HG03108 (cell line): Measurements from ENCODE around the gene FAN1.

Source experiments
- ATAC-seq: cut with Tn5 transposase; IDR thresholded peaks from one replicate; pipeline ENCODE4 v1.9.1; 2021; ENCODE audit warnings: moderate library complexity; ENCODE audit not compliant: unreplicated experiment

FAN1 gene

GRCh38 chr15:30919877-30920550 is 16.3 kb downstream of the FAN1 start:
- ATAC-seq: no peak

GRCh38 chr15:30921106-30921505 is 17.4 kb downstream of the FAN1 start:
- ATAC-seq: no peak

DNA sequence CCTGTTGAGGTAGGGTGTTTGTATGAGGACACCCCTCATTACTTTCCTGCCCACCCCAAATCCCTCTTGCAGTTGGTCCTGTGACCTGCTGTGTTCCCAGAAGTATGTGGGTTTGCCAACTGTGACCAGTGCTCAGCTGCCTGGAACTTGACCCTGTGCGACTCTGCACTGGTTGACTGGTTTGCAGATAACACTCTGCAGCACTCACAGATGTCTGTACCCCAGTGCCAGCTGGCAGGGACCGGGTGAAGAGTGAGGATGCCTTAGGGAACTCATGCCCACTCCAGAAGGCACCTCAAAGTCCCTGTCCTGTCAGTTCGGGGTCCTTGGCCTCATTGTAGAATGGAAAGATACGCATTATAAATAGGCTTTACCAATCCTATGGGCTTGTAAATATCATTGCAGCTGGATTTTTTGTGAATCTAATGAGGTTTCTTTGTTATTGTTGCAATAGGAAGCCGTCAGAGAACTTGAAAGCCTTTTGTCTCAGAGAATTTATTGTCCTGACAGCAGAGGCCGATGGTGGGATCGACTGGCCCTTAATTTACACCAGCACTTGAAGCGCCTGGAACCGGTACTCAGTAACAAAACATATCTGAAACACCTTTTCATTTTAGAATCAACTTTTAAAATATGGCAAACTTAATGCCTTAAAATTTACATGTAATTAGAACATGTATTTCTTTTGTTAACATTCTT is 18.2 kb downstream of the FAN1 start:
- ATAC-seq: no peak

DNA sequence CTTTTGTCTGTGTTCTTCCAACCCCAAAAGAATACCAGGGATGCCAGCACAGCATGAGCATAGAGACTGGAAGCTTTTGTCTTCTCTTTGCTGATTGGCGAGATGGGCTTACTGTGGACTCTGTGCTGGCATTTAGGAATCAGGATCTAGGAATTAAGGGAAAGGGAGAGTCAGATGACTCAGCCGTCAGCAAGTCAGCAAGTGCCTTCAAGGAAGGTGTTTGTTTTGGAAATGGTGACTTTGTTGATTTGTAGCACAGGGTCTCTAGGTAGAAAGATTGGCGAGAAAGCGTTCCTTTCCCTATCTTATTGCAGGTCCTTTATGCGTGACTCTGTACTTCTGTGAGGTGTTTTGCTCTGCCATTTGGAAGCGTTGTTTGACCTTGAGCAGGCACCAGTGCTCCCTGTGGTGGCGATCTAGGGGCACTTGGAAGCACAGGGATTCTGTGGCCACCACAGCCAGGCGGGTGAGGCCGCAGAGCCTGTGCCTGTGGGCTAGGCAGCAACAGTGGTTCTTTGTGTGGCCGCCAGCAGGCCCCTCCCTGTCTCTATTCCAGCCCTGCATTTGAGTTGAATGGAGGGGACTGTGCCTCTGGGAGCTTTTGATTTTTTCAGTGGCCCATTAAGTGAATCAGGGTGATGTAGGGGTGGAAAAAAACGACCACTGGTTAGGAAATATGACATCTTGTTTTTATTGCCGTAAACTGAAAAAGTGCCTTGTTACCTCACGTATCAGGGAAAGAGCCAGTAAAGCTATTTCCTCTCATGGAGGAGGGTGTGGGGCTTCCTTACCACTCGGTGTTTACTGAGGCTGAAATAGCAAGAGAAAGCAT is 19.0 kb downstream of the FAN1 start:
- no peak for ATAC-seq

DNA sequence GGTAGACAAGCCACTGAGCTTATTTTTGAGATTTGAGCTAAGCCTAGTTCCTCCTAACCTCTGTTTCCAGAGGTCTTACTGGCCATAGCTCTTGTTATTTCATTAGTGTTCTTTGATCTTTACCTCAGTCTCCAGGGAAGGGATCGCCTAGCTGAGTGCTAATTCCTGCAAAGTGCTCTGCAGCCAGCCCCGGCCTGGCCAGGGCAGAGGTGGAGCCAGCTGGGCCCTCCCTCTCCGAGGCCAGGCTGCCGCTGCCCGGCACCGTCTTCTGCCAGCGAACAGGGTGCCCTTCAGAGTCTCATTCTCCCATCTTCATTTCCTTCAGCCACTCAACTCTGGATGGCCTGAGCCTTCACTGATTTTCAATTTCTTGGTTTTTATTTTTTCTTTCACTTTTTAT is 19.7 kb downstream of the FAN1 start:
- no peak for ATAC-seq

GRCh38 chr15:30924353-30924752 is 20.6 kb downstream of the FAN1 start:
- ATAC-seq: no peak

- ATAC-seq: no peak
These were observed 22.0 kb downstream of the FAN1 start for GRCh38 chr15:30925686-30926085.

DNA sequence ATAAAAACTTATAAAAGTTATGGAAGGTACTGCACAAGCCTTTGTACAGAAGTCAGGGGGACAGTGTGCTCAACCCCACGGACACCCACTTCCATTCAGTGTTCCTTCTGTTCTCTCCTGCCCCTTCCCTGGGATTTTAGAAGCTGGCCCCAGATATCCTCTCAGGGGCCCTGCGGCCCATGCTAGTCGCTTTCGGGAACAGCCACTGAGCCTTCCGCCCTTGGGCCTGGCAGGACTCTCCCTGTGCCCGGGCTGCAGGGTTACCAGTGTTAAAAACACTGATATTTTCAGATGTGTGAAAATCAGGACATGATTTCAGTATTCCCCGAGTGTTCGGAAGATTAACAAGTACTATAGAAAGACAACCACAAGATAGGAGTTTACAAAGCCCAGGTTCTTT is 22.4 kb downstream of the FAN1 start:
- ATAC-seq: no peak

DNA sequence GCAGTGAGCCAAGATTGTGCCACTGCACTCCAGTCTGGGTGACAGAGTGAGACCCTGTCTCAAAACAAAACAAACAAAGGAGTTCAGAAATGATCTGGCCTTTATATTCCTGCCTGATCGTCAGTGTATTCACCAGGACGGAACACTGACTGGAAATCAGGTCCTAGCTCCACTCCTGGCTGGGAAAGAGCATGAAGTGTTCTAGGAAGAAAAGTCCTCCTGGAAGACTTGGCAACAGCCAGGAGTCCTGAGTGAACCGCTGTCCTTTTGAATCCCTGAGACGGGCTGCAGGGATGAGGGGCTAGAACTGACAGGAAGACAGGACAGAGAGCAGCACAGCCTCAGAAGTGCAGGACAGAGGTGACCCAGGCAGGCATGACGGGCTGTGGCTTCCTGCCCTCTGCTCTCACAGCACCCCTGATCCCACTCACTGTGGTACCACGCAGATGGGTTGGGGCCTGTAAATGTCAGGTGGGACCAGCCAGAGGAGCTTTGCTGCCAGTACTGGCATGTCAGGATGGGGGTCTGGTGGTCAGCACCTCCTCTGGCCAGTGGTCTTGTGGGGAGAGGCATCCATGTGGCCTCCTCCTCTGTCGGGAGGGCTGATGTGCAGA is 23.5 kb downstream of the FAN1 start:
- no peak for ATAC-seq

DNA sequence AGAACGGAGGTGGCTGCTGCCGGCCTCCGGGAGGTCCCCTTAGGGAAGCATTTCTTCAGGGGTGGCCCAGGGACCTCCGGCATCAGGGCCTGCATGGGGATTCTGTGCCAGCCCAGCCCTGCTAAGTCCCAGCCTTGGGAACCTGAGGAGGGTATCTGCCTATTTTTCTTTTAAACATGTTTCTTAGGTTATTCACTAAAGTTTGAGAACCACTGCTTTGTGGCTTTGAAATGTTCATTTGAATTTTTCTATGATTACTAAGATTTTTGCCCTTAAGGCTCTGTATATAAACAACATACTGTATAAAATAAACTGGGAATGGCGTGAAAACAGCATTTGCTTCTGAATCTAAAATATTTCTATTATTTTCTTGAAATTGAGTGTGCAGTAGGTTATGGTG is 24.4 kb downstream of the FAN1 start:
- ATAC-seq: no peak

DNA sequence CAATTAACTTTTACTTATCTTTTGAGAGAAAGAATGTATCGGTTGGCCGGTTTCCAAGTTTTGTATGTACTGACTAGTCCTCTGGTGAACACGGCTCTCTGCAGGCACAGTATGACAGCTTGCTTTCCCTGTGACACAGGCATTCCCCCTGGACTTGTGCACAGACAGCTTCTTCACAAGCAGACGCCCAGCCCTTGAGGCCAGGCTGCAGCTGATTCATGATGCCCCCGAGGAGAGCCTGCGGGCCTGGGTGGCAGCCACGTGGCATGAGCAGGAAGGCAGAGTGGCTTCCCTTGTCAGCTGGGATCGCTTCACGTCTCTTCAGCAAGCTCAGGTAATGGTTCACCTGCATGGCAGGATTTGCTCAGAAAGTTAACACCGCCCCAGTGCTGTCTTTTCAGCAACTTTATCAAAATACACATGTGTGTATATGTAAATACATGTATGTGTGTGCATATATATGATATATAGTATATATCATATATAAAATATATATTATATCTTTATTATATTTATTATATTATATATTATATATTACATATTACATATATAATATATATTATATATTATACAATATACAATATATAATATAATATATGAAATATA is 25.5 kb downstream of the FAN1 start:
- no peak for ATAC-seq

- ATAC-seq: no peak
These were observed 26.3 kb downstream of the FAN1 start for GRCh38 chr15:30929982-30930381.

DNA sequence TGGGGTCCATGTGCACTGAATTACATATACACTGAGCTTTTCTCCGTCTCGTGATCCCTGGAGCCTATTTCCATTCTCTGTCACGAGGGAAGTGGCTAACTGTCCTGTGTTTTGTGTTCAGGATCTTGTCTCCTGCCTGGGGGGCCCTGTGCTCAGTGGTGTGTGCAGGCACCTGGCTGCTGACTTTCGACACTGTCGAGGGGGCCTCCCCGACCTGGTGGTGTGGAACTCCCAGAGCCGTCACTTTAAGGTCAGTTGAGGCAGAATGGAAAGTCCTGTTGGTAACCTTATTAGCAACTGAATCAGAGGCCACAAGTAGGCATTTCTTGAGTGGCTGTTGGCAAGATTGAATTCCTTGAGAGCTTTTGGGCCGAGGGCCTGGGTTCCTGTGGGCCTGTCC is 26.7 kb downstream of the FAN1 start:
- no peak for ATAC-seq

- ATAC-seq: no peak
These were observed 29.6 kb downstream of the FAN1 start for GRCh38 chr15:30933293-30933692.

DNA sequence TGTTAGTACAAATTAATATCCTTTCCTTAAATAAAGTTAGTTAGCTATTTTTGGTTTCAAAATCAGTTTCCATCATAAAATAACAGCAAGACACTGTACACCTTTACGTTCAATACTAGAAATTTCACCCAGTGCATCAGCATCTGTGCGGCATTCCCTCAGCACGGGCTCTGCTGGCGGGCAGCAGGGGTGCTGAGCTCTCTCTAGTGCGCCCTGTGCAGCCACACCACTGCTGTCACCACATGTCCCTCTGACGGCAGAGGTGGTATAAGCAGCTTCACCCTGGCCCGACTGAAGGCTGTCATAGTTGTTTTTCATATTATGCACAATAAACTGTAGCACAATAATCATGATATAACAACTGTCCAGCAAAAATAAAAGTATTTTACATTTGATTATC is 35.4 kb downstream of the FAN1 start:
- no peak for ATAC-seq

DNA sequence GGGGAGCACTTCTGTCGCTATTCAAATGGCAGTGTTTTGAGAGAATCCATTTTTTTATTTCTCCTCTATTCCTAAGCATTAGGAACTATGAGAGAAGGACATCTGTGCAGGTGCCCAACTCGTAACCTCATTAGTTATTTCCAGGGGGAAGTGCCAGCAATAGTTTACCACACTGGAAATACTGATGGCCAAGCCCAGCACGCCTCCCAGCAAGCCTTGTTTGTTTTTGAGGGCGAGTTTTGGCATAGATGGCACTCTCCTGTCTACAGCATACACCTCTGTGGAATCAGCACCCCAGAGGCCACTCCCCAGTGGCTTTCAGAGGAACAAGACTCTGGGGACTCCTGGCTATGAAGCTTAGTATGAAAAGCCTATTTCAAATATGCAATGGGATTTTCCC is 36.6 kb downstream of the FAN1 start:
- no peak for ATAC-seq

- no peak for ATAC-seq
These were observed 37.8 kb downstream of the FAN1 start for GRCh38 chr15:30941520-30941919.

DNA sequence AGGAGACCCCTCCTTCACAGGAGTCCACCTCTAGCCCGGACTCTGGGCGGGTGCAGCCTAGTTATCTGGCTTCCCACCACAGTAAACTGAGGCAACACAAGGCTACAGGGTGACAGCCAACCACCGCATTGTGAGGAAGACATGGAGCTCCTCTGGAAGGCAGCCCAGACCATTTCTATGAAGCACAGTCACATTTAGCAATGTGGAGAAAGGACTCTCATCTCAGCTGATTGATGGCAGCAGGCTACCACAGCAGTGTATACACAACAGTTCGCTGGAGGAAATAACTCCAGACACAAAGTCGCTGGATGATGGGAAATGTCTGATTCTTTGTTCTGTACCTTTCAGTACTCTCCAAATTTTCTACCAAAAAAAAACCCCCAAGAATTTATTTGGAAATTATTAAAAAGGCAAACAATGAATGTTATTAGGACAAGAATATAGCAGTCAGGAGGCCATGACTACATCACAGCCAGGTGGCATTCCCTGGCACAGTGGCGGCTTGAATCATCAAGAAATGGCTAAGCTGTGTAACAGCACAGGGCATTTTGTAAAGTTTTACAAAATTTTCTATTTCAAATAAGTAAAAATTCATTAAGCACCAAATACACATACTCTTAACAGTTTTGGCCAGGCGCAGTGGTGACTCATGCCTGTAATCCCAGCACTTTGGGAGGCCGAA is 40.1 kb downstream of the FAN1 start:
- no peak for ATAC-seq

DNA sequence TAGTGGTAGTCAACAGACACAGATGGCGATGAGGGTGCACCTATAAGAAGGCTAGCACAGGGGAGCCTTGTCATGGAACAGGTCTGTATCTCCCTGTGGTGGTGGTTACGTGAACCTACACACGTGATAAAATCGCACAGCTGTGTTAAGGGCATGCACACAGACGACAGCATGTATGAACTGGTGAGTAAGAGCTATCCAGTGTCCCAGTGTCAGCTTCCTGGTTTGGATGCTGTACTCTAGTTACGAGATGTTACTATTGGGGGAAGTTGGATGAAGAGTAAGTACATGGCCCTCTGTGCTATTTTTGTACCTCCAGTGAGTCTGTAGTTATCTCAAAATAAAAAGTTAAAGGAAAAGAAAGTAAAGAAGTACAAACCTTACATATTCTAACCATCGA is 49.5 kb downstream of the FAN1 start:
- ATAC-seq: no peak

- no peak for ATAC-seq
These were observed 50.1 kb downstream of the FAN1 start for GRCh38 chr15:30953731-30954378.
